K562 (cell line): ENCODE measurements around the gene CUX1. TPM values are rescaled to one million over a fixed set of nuclear protein-coding genes. Genes with fewer than 3 reads are reported as not detected.

Experiments
- ATAC-seq: fragments of 200-7000 bp; cut with Tn5 transposase; 3 replicates; pipeline ENCODE4 v1.9.1; 2020; ENCODE audit warnings: moderate library complexity
- BruUV-seq: library from RNA; stranded (reverse); fragments of 400-500 nt; replicated peaks from 2 replicates; lab custom pipeline; 2021; lab: Mats Ljungman, UMichigan
- CTCF ChIA-PET: fragments of 300-600 bp; formaldehyde crosslinking; extraction: SDS; loops from one replicate; lab custom pipeline; 2021; ENCODE audit warnings: low intra/inter-chr PET ratio; lab: Yijun Ruan, JAX
- POLR2A ChIA-PET: fragments of 300-600, 350-650 bp; sonication (Branson Sonifier 250); formaldehyde crosslinking; extraction: SDS; loops from one replicate; lab custom pipeline; 2021; ENCODE audit warnings: antibody characterized with exemption, inconsistent platforms; lab: Yijun Ruan, JAX
- DNase-seq, 4 experiments: peaks; one replicate each; pipeline versions ENCODE4 v3.0.0 to v3.0.0-alpha.2; 2011 to 2018; ENCODE audit warnings: low spot score in 3 of 4, mixed read lengths in 3 of 4; ENCODE audit errors: extremely low read depth in 1 of 4
- FAIRE-seq: peaks from 2 replicates; lab custom pipeline; 2011; peaks lifted over from hg19 to GRCh38; lab: Jason Lieb, UNC
- H2AFZ ChIP-seq: 2 replicates; pipeline ENCODE4 v1.6.0; 2011; ENCODE audit warnings: low read depth, low read length, control low read depth, inconsistent platforms
- H3K27ac ChIP-seq: fragments of 200-600 bp; 3 replicates; pipeline ENCODE4 v1.8.0; 2011; ENCODE audit warnings: low read depth, mild to moderate bottlenecking, control low read depth, inconsistent platforms, low read length, moderate library complexity, mixed read lengths; ENCODE audit errors: extremely low read depth
- H3K27me3 ChIP-seq, 2 experiments: fragments of 300-600 bp in 1 of 2; 2 replicates in 1 of 2; 3 replicates in 1 of 2; pipeline versions ENCODE4 v1.6.0 to v1.8.0; 2011; ENCODE audit warnings: inconsistent platforms in 2 of 2, low read length in 2 of 2, mild to moderate bottlenecking in 1 of 2, mixed read lengths in 1 of 2, moderate library complexity in 1 of 2; ENCODE audit not compliant: control insufficient read depth in 2 of 2, insufficient read depth in 2 of 2
- H3K36me3 ChIP-seq: fragments of 300-600 bp; 3 replicates; pipeline ENCODE4 v1.8.0; 2011; ENCODE audit warnings: mild to moderate bottlenecking, low read length, inconsistent platforms; ENCODE audit not compliant: control insufficient read depth, insufficient read depth
- H3K4me1 ChIP-seq, 2 experiments: fragments of 200-600 bp in 1 of 2; replicated peaks in 1 of 2; 2 replicates in 1 of 2; 3 replicates in 1 of 2; pipeline versions ENCODE4 v1.5.1 to v1.8.0; 2011; ENCODE audit warnings: inconsistent platforms in 2 of 2, low read length in 2 of 2, mild to moderate bottlenecking in 1 of 2, mixed read lengths in 1 of 2, moderate library complexity in 1 of 2; ENCODE audit not compliant: control insufficient read depth in 2 of 2, insufficient read depth in 2 of 2
- H3K4me2 ChIP-seq: 2 replicates; pipeline ENCODE4 v1.6.1; 2011; ENCODE audit warnings: low read length, control low read depth, inconsistent platforms, mixed read lengths; ENCODE audit not compliant: insufficient read depth
- H3K4me3 ChIP-seq: fragments of 200-600 bp; sonication (generic), shearing (Covaris generic); 2 replicates; pipeline ENCODE4 v1.5.1; 2016; ENCODE audit warnings: control low read depth, inconsistent platforms
- H3K79me2 ChIP-seq: fragments of 200-600 bp; 3 replicates; pipeline ENCODE4 v1.8.0; 2011; ENCODE audit warnings: low read length, inconsistent platforms; ENCODE audit not compliant: control insufficient read depth, insufficient read depth
- H3K9ac ChIP-seq, 2 experiments: 2 replicates each; pipeline versions ENCODE4 v1.6.0 to v1.6.1; 2011; ENCODE audit warnings: low read depth in 2 of 2, low read length in 2 of 2, control low read depth in 1 of 2, inconsistent platforms in 1 of 2, mild to moderate bottlenecking in 1 of 2, mixed read lengths in 1 of 2; ENCODE audit not compliant: insufficient read depth in 1 of 2
- H3K9me1 ChIP-seq: one replicate; pipeline ENCODE4 v1.6.0; 2011; ENCODE audit warnings: inconsistent platforms, mild to moderate bottlenecking, low read length, moderate library complexity; ENCODE audit not compliant: control insufficient read depth, insufficient read depth
- H3K9me3 ChIP-seq: replicated peaks from 2 replicates; pipeline ENCODE4 v1.5.1; 2011; ENCODE audit warnings: low read depth, low read length, inconsistent platforms; ENCODE audit not compliant: control insufficient read depth, insufficient read depth
- H4K20me1 ChIP-seq: replicated peaks from 2 replicates; pipeline ENCODE4 v1.6.1; 2011; ENCODE audit warnings: low read length, inconsistent platforms, mixed read lengths; ENCODE audit not compliant: control insufficient read depth, insufficient read depth
- ETS2 ChIP-seq: IDR thresholded peaks from 2 replicates; pipeline ENCODE4 v1.6.1; 2016; ENCODE audit warnings: borderline replicate concordance, missing genetic modification characterization, mild to moderate bottlenecking, moderate library complexity, missing compliant biosample characterization; ENCODE audit not compliant: poor library complexity, severe bottlenecking
- MAFF ChIP-seq: IDR thresholded peaks from 2 replicates; pipeline ENCODE4 v1.6.1; 2012; ENCODE audit warnings: low read length, improper control_type of control experiment
- NCOA2 ChIP-seq, 2 experiments: fragments of 450-650 bp; IDR thresholded peaks; 2 replicates each; pipeline ENCODE4 v1.6.1; 2018; ENCODE audit warnings: mild to moderate bottlenecking in 2 of 2, moderate library complexity in 1 of 2; ENCODE audit not compliant: partially characterized antibody in 2 of 2
- SAFB ChIP-seq: fragments of 200-400 bp; formaldehyde crosslinking; IDR thresholded peaks from 2 replicates; pipeline ENCODE4 v1.6.1; 2017; ENCODE audit warnings: low read depth, low read length, borderline replicate concordance
- TSC22D4 ChIP-seq: fragments of 450-650 bp; IDR thresholded peaks from 2 replicates; pipeline ENCODE4 v1.6.1; 2016; ENCODE audit warnings: missing genetic modification characterization, missing biosample characterization, control low read depth
- ZBTB8A ChIP-seq: fragments of 450-650 bp; IDR thresholded peaks from 2 replicates; pipeline ENCODE4 v1.6.1; 2018; ENCODE audit warnings: mild to moderate bottlenecking, moderate library complexity; ENCODE audit not compliant: partially characterized antibody
- ZFP36 ChIP-seq: fragments of 150-350 bp; IDR thresholded peaks from 2 replicates; pipeline ENCODE4 v1.6.1; 2018; ENCODE audit warnings: low read length, low read depth; ENCODE audit not compliant: partially characterized antibody
- WGBS: fragments of 100-300 bp; shearing (Covaris generic); methylation state at CpG from one replicate; pipeline ENCODE4 v1.1.6; 2016; ENCODE audit warnings: low coverage, mixed read lengths; ENCODE audit not compliant: insufficient coverage; ENCODE audit errors: missing lambda C conversion rate; 5-methylcytosine and 5-hydroxymethylcytosine counted together
- in situ Hi-C: fragments of 300-500 bp; cut with MboI; formaldehyde crosslinking; loops from 4 replicates; pipeline ENCODE4 v1.15.0; 2018; ENCODE audit warnings: inconsistent platforms, mixed read lengths
- intact Hi-C: fragments of 100-400 bp; cut with micrococcal nuclease; formaldehyde crosslinking; loops from 2 replicates; pipeline ENCODE4 v1.14.2; 2022
- polyA plus RNA-seq, 8 experiments: library from polyadenylated mRNA; depleted of rRNA in 4 of 8; stranded (reverse) in 5 of 8; unstranded in 3 of 8; fragments of >200 nt; fragmentation: Nextera tagmentation in 2 of 8; fragmentation: Illumina TruSeq in 1 of 8; extraction: Ambion mirVana in 2 of 8; extraction: Trizol in 1 of 8; gene quantifications; 2 replicates each; pipeline versions ENCODE4 v1.2.1 to v1.2.3, GENCODE V29; 2011 to 2014; ENCODE audit warnings: inconsistent platforms in 1 of 8, missing spikeins in 1 of 8
- total RNA-seq, 7 experiments: library from RNA; depleted of rRNA in 6 of 7; stranded (reverse); fragments of >200 nt in 6 of 7; fragmentation: Illumina TruSeq in 2 of 7; extraction: Trizol in 2 of 7; gene quantifications; 2 replicates each; pipeline versions ENCODE4 v1.2.1 to v1.2.3, GENCODE V29; 2011 to 2021; ENCODE audit warnings: low replicate concordance in 1 of 7
- TF ChIP-seq, protein P1 (sequence below), 2 experiments: fragments of 450-650 bp; formaldehyde crosslinking in 1 of 2; IDR thresholded peaks; 2 replicates each; pipeline versions ENCODE4 v1.4.0 to v1.6.1; 2014 to 2020; ENCODE audit warnings: mild to moderate bottlenecking in 2 of 2, borderline replicate concordance in 1 of 2, low read depth in 1 of 2
- TF ChIP-seq, protein P2 (sequence below): fragments of 250-450 bp; sonication (Bioruptor Pico); IDR thresholded peaks from 2 replicates; pipeline ENCODE4 v1.4.0; 2020
- TF ChIP-seq, protein P3 (sequence below): sonication (generic); IDR thresholded peaks from 2 replicates; pipeline ENCODE4 v1.6.1; 2016

Gene CUX1
- total and polyA plus RNA-seq, 9 of the 15 experiments (the other 6 are each of a cell fraction or from before 2014, with no cell fraction given): 3.6 to 55.3 (median 25.2) TPM

DNA sequence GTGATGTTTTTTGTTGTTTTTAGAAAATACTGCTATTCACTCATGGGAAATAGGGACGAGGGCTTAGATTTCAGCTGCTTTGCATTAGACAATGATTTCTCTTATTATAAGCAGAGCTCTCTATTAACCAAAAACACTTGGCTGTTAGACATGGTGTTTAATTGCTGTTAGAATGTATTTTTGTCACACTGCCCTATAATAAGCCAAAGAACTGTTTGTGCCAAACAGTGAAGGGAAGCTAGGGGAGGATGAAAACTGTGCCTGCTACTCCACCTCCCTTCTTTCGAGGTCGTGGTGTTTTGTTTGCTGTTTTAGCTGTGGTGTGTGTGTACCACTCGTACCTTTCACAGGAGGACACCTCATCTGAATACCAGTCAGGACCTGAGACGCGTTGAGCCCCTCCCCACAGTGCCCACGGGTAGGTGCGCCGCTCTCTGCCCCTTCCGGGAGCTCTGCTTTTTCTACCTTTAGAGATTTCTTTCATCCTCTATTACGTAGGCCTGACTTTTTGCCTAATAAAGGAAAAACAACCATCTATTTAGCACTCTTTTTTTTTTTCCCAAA is 57.9 kb downstream of the CUX1 start:
- Histone ChIP-seq H3K27me3 (no peaks in the 10 kb centered on the region), H3K36me3 (peaks cover 11% of the 10 kb centered on the region; the same call in 2 of the 3 replicates), H3K4me2 (no peak overlapping the region), H4K20me1 (peaks cover 27% of the 10 kb centered on the region), H3K9me1 (no peaks in the 10 kb centered on the region), H3K9ac (no peak overlapping the region), H3K27ac (no peak overlapping the region), H2AFZ (no peak overlapping the region)
- CTCF ChIA-PET: no interaction called here
- WGBS: 89% methylated on average over 11 of the region's 11 CpGs
- TF ChIP-seq TSC22D4 (tag) (no peak), NCOA2 (IDR thresholded peaks at IDR 0.05; ENCODE audit: partially characterized antibody in 2 of 2) (no peak), MAFF (no peak), SAFB (no peak), ETS2 (tag) (no peak), ZBTB8A (no peak), ZFP36 (no peak)
- TF ChIP-seq, protein P1, sequence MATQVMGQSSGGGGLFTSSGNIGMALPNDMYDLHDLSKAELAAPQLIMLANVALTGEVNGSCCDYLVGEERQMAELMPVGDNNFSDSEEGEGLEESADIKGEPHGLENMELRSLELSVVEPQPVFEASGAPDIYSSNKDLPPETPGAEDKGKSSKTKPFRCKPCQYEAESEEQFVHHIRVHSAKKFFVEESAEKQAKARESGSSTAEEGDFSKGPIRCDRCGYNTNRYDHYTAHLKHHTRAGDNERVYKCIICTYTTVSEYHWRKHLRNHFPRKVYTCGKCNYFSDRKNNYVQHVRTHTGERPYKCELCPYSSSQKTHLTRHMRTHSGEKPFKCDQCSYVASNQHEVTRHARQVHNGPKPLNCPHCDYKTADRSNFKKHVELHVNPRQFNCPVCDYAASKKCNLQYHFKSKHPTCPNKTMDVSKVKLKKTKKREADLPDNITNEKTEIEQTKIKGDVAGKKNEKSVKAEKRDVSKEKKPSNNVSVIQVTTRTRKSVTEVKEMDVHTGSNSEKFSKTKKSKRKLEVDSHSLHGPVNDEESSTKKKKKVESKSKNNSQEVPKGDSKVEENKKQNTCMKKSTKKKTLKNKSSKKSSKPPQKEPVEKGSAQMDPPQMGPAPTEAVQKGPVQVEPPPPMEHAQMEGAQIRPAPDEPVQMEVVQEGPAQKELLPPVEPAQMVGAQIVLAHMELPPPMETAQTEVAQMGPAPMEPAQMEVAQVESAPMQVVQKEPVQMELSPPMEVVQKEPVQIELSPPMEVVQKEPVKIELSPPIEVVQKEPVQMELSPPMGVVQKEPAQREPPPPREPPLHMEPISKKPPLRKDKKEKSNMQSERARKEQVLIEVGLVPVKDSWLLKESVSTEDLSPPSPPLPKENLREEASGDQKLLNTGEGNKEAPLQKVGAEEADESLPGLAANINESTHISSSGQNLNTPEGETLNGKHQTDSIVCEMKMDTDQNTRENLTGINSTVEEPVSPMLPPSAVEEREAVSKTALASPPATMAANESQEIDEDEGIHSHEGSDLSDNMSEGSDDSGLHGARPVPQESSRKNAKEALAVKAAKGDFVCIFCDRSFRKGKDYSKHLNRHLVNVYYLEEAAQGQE (IDR thresholded peaks at IDR 0.05; ENCODE audit: borderline replicate concordance): no peak
- TF ChIP-seq, protein P1 (CRISPR knock-in tag; IDR thresholded peaks at IDR 0.05; ENCODE audit: low read depth): no peak
- TF ChIP-seq, protein P2, sequence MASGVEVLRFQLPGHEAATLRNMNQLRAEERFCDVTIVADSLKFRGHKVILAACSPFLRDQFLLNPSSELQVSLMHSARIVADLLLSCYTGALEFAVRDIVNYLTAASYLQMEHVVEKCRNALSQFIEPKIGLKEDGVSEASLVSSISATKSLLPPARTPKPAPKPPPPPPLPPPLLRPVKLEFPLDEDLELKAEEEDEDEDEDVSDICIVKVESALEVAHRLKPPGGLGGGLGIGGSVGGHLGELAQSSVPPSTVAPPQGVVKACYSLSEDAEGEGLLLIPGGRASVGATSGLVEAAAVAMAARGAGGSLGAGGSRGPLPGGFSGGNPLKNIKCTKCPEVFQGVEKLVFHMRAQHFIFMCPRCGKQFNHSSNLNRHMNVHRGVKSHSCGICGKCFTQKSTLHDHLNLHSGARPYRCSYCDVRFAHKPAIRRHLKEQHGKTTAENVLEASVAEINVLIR (CRISPR knock-in tag): no peak
- TF ChIP-seq, protein P3, sequence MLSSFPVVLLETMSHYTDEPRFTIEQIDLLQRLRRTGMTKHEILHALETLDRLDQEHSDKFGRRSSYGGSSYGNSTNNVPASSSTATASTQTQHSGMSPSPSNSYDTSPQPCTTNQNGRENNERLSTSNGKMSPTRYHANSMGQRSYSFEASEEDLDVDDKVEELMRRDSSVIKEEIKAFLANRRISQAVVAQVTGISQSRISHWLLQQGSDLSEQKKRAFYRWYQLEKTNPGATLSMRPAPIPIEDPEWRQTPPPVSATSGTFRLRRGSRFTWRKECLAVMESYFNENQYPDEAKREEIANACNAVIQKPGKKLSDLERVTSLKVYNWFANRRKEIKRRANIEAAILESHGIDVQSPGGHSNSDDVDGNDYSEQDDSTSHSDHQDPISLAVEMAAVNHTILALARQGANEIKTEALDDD: no peak
- TF ChIP-seq, all 486 proteins: peak for 0
- Histone ChIP-seq H3K4me3 (no peak overlapping the region), H3K4me1 (peaks cover 16 to 17% of the 10 kb centered on the region in 2 experiments; a peak in 4 of 5 replicates), H3K9me3 (no peaks in the 10 kb centered on the region), H3K79me2 (peaks cover 88% of the 10 kb centered on the region)
- in situ Hi-C loops (no loop called here), intact Hi-C loops (no loop called here)
- DNase-seq: no peak
- ATAC-seq: no peak
- BruUV-seq: no TSS peak
- POLR2A ChIA-PET: interaction anchor here (0.7 to 1.6 kb wide), 4 partner anchors 13 to 19 kb away, joined by 3 to 10 read pairs (median 4); no protein-coding TSS in a partner anchor
- FAIRE-seq: no peak
